Gastrocnemius medialis (tissue), 4 donors: ENCODE data around the gene WDR33. TPM values are rescaled to one million over a fixed set of nuclear protein-coding genes. Genes with fewer than 3 reads are reported as not detected.

Experiments used
- ATAC-seq, 2 donors: fragments of 150-250 bp; one replicate each; pipeline ENCODE4 v1.9.1; 2016
- DNase-seq, 2 donors: peaks; one replicate each; pipeline ENCODE4 v3.0.0-alpha.2; 2019
- H3K27ac ChIP-seq, 4 donors: fragments of 200-600 bp; sonication (generic); 1 replicate in 1 of 4; 2 replicates in 3 of 4; pipeline ENCODE4 v1.5.1; 2016 to 2018; ENCODE audit warnings: mild to moderate bottlenecking in 2 of 4, moderate library complexity in 1 of 4
- H3K27me3 ChIP-seq, 3 donors: fragments of 200-600 bp; sonication (generic) in 2 of 3; 1 replicate in 1 of 3; 2 replicates in 2 of 3; pipeline versions ENCODE4 v1.5.1 to v1.6.0; 2016 to 2019; ENCODE audit warnings: mild to moderate bottlenecking in 1 of 3, moderate library complexity in 1 of 3
- H3K36me3 ChIP-seq, 2 donors: fragments of 200-600 bp; sonication (generic) in 1 of 2; one replicate each; pipeline ENCODE4 v1.5.1; 2017 to 2018
- H3K4me1 ChIP-seq, 2 donors: fragments of 200-600 bp; sonication (generic) in 1 of 2; one replicate each; pipeline ENCODE4 v1.5.1; 2016 to 2017; ENCODE audit warnings: mild to moderate bottlenecking in 2 of 2
- H3K4me3 ChIP-seq, 4 donors: fragments of 200-600 bp; sonication (generic) in 3 of 4; 1 replicate in 1 of 4; 2 replicates in 3 of 4; pipeline ENCODE4 v1.5.1; 2016 to 2019; ENCODE audit warnings: mild to moderate bottlenecking in 2 of 4
- H3K9me3 ChIP-seq, 3 donors: fragments of 200-600 bp; sonication (generic) in 2 of 3; 1 replicate in 1 of 3; 2 replicates in 2 of 3; pipeline ENCODE4 v1.5.1; 2016 to 2019
- POLR2A ChIP-seq, 2 donors: fragments of 450-650 bp; IDR thresholded peaks; one replicate each; pipeline ENCODE4 v1.6.1; 2017; ENCODE audit warnings: antibody characterized with exemption in 2 of 2, mild to moderate bottlenecking in 2 of 2, moderate library complexity in 2 of 2
- in situ Hi-C, 4 donors: fragments of 200-750 bp; cut with MboI; loops; one replicate each; pipeline versions ENCODE4 v1.15.0 to v1.8.0; 2017; ENCODE audit warnings: low sequenced_read_pairs in 4 of 4
- intact Hi-C: fragments of 100-400 bp; cut with DNase I; formaldehyde crosslinking; loops from one replicate; pipeline ENCODE4 v1.15.1; 2023; ENCODE audit warnings: low total_unique reads
- total RNA-seq, 4 donors: library from RNA; depleted of rRNA; stranded (reverse); fragments of >200 nt; gene quantifications; one replicate each; pipeline versions ENCODE4 v1.1.0 to v1.2.3, GENCODE V29; 2016
- TF ChIP-seq, protein P1 (sequence below), 5 experiments: fragments of 450-650 bp in 3 of 5; fragments of 200-600 bp in 2 of 5; sonication (generic) in 2 of 5; IDR thresholded peaks in 4 of 5; conservative IDR thresholded peaks in 1 of 5; 1 replicate in 4 of 5; 2 replicates in 1 of 5; pipeline ENCODE4 v1.5.1; 2016 to 2019; ENCODE audit warnings: antibody characterized with exemption in 5 of 5, mild to moderate bottlenecking in 3 of 5, moderate library complexity in 3 of 5

The WDR33 gene
- total RNA-seq, 4 donors from 2014 or later, result 13.6 to 31.4 (median 20.6) TPM

GRCh38 chr2:127721311-127721977, 89.5 kb downstream of the WDR33 start:
- DNase-seq, result no peak
- TF ChIP-seq, protein P1, sequence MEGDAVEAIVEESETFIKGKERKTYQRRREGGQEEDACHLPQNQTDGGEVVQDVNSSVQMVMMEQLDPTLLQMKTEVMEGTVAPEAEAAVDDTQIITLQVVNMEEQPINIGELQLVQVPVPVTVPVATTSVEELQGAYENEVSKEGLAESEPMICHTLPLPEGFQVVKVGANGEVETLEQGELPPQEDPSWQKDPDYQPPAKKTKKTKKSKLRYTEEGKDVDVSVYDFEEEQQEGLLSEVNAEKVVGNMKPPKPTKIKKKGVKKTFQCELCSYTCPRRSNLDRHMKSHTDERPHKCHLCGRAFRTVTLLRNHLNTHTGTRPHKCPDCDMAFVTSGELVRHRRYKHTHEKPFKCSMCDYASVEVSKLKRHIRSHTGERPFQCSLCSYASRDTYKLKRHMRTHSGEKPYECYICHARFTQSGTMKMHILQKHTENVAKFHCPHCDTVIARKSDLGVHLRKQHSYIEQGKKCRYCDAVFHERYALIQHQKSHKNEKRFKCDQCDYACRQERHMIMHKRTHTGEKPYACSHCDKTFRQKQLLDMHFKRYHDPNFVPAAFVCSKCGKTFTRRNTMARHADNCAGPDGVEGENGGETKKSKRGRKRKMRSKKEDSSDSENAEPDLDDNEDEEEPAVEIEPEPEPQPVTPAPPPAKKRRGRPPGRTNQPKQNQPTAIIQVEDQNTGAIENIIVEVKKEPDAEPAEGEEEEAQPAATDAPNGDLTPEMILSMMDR (IDR thresholded peaks at IDR 0.05 in 4 of 5, conservative IDR thresholded peaks at IDR 0.05 in 1 of 5), result no peak
- no peak for TF ChIP-seq POLR2A (IDR thresholded peaks at IDR 0.05)
- Histone ChIP-seq H3K36me3 (peaks cover 0 to 61% of the 10 kb centered on the region in 2 donors), H3K9me3 (no peaks in the 10 kb centered on the region), H3K4me3 (no peak overlapping the region), H3K4me1 (peaks cover 27% of the 10 kb centered on the region in 2 donors), H3K27me3 (no peaks in the 10 kb centered on the region), H3K27ac (no peak overlapping the region)
- in situ Hi-C loops (no loop called here), intact Hi-C loops (no loop called here)
- no peak for ATAC-seq

DNA sequence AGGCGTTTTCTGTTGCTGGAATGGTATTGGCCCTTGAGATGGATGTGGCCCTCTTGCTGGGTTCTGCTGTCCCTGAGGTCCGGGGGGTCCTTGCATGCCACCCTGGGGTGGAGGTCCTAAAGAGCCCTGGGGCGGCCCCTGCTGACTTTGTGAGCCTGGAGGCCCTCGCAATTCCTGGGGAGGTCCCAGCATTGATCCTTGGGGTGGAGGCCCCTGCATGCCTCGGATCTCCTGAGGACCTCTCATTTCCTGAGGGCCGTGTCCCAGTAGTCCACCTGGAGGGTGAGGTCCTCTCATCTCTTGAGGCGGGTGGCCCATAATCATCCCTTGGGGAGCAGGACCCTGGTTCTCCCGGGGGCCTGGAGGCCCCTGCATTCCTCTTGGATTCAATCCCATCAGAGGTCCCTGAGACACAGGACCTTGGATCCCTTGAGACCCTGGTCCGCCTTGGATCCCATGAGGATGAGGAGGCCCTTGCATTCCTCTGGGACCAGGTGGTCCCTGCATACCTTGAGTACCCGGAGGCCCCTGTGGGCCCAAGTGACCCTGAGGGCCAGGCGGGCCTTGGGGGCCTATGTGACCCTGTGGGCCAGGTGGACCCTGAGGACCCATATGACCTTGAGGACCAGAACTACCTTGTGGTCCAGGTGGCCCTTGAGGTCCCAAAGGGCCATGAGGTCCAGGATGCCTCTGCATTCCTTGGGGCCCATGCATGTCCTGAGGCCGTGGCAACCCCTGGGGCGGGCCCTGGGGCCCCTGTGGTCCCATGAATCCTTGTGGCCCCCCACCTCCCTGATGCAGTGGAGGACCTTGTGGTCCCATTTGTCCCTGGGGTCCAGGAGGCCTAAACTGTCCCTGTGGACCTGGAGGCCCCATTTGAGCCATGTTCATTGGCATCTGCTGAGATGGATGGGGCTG, 91.4 kb downstream of the WDR33 start:
- Histone ChIP-seq H3K27ac (no peak overlapping the region), H3K36me3 (peaks cover 0 to 66% of the 10 kb centered on the region in 2 donors), H3K4me1 (peaks cover 27% of the 10 kb centered on the region in 2 donors), H3K27me3 (no peaks in the 10 kb centered on the region), H3K9me3 (no peaks in the 10 kb centered on the region), H3K4me3 (no peak overlapping the region)
- TF ChIP-seq, protein P1 (IDR thresholded peaks at IDR 0.05 in 4 of 5, conservative IDR thresholded peaks at IDR 0.05 in 1 of 5), result no peak
- no peak for TF ChIP-seq POLR2A (IDR thresholded peaks at IDR 0.05)
- no peak for ATAC-seq
- DNase-seq, result no peak
- in situ Hi-C loops (no loop called here), intact Hi-C loops (no loop called here)

GRCh38 chr2:127718271-127718670, 92.7 kb downstream of the WDR33 start:
- intact Hi-C loops (no loop called here), in situ Hi-C loops (no loop called here)
- TF ChIP-seq POLR2A (IDR thresholded peaks at IDR 0.05), result no peak
- TF ChIP-seq, protein P1 (IDR thresholded peaks at IDR 0.05 in 4 of 5, conservative IDR thresholded peaks at IDR 0.05 in 1 of 5), result no peak
- DNase-seq (no peak), ATAC-seq (no peak)
- Histone ChIP-seq H3K4me1 (peaks cover 15 to 23% of the 10 kb centered on the region in 2 donors), H3K27me3 (no peaks in the 10 kb centered on the region), H3K9me3 (no peaks in the 10 kb centered on the region), H3K36me3 (peaks cover 0 to 68% of the 10 kb centered on the region in 2 donors), H3K27ac (no peak overlapping the region), H3K4me3 (no peak overlapping the region)

- peaks cover 0 to 8% of the 10 kb centered on the region in 2 donors for H3K4me1 ChIP-seq
- no peak overlapping the region for H3K4me3 ChIP-seq
- H3K27ac ChIP-seq, result no peak overlapping the region
- no peaks in the 10 kb centered on the region for H3K27me3 ChIP-seq
- no peak for ATAC-seq
- intact Hi-C loops (no loop called here), in situ Hi-C loops (no loop called here)
- H3K36me3 ChIP-seq, result peaks cover 0 to 47% of the 10 kb centered on the region in 2 donors
- TF ChIP-seq, protein P1 (IDR thresholded peaks at IDR 0.05 in 4 of 5, conservative IDR thresholded peaks at IDR 0.05 in 1 of 5), result no peak
- TF ChIP-seq POLR2A (IDR thresholded peaks at IDR 0.05), result no peak
- DNase-seq, result no peak
- H3K9me3 ChIP-seq, result no peaks in the 10 kb centered on the region
Observed at GRCh38 chr2:127715778-127716449, 95.1 kb downstream of the WDR33 start.
